ENCODE data around the gene TSPEAR.
"Not testable (repeated sequence)": the region's sequence is repeated elsewhere in the genome, so short reads cannot be mapped to it uniquely, and the experiment has no call there.

The TSPEAR gene

GRCh38 chr21:44558695-44559094 is 152.7 kb downstream of the TSPEAR start, which contains the start of gene KRTAP10-3:
KRTAP10-3 (minus strand) TSS chr21:44558795; CDS start chr21:44558715, 80 bp downstream.
- DNase-seq, result no peak

DNA sequence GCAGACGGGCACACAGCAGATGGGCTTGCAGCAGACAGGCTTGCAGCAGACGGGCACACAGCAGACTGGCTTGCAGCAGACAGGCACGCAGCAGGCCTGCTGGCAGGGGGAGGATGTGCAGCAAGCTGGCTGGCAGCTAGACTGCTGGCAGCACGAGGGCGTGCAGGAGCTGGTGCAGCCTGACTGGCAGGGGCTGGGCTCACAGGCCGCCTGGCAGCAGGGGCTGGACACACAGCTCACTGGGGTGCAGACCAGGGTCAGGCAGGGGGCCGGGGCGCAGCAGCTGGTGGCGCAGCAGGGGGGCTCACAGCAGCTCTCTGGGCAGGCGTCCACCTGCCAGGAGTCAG is 153.1 kb downstream of the TSPEAR start:
- not testable (repeated sequence) for DNase-seq

- DNase-seq, result no peak
These were observed 153.7 kb downstream of the TSPEAR start for GRCh38 chr21:44557491-44558328.

DNA sequence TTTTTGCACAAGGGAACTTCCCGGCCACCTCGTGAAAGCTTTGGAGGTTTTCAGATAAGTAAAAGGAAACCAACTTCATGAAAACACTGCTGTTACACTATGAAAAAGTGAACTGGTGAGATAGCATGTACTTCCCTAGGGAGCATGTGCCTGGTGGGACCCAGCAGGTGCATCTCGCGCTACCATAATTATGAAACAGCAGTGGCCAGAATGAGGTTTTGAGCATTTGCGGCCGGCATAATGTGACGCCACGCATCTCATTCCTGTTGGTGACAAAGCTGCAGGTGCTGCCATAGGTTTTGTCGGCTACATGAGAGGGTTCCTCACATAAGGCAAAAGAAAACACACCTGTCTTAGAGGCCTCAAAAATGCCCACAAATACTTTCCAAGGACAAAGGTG is 154.5 kb downstream of the TSPEAR start:
- DNase-seq, result no peak

GRCh38 chr21:44555200-44555875 is 156.0 kb downstream of the TSPEAR start:
- DNase-seq, result no peak

DNA sequence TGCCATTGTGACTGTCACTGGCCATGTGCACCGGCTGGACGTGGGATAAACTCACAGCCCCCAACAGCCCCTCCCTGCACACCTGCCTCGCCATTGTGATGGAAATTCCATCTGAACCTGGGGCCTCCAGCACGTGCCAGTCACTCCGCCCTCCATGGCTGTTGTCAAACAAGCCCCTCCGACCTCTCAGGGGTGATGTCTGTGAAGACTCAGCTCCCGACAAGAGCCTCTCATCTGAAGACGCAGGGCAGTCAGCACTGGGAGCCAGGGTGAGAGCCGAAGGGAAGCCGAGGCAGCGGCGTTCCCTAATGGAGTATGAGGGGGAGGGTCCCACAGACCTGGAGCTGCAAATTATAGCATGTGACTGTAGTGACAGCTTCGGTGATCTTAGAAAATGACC is 158.7 kb downstream of the TSPEAR start:
- DNase-seq, result no peak

DNA sequence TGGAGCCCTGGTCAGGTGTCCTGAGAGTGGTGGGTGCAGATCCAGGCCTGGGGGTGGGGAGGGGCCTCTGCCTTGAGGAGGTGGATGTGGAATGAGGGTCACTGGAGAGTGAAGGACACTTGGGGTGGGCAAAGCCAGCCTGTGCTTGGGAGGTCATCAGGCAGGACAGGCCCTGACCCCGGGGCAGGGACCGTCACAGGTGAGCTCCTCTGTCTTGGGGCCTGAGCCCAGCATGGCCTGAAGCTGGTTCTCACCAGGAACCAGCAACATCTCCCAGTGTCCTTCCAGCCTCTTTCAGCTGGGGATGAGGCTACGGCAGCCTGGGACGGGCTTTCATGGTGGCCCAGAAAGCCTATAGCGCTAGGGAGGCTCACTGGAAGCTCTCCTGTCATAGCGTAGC is 159.2 kb downstream of the TSPEAR start:
- DNase-seq, result no peak

DNA sequence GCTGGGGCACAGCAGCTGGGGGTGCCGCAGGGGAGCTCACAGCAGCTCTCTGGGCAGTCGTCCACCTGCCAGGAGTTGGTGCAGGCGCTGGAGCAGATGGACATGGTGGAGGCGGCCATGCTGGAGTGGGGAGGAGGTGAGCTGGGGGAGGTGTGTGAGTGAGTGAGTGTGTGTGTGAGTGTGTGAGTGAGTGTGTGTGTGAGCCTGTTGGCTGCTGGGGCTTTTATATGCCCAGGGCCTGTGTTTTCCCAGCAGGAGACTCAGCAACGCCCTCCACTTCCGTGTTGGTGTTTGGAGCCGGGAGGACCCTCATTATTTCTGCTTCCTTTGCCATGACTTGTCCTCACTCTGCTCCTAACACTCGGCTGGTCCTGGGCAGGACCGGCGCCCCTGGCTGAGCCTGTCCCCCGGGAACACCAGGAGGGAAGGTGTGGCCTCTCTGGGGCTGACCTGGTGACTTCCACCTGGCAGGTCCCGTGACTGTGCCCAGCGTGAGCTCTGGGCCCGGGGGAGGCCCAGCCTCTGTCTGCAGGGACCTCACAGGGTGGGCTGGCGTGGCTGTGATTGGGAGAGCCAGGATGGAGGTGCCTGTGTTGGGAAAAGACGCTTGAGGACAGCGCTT is 159.9 kb downstream of the TSPEAR start, which contains the start of gene KRTAP10-2:
TSS of gene KRTAP10-2 (minus strand) at position 166 of the 622 bp plus-strand sequence. CDS start at position 119, 47 bp downstream.
- no peak for DNase-seq

GRCh38 chr21:44550807-44551206 is 160.6 kb downstream of the TSPEAR start:
- DNase-seq, result no peak

DNA sequence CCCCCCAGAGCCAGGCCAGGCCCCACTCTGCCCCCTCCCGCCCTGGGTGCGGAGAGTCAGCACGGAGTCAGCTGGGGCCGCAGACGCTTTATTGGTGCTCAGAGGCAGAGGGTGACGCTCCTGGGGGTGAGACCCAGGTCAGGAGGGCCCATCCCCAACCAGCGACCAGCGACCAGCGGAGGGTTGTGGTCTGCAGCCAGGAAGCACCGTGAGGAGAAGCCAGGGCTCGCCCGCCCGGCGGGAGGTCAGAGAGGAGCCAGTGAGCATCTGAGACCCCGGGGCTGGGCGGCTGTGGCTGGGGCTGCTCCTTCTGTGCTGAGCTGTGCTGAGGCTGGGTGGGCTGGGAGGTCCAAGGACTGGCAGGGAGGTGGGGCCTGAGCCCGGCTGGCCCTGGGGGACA is 161.1 kb downstream of the TSPEAR start:
- DNase-seq, result not testable (repeated sequence)

DNA sequence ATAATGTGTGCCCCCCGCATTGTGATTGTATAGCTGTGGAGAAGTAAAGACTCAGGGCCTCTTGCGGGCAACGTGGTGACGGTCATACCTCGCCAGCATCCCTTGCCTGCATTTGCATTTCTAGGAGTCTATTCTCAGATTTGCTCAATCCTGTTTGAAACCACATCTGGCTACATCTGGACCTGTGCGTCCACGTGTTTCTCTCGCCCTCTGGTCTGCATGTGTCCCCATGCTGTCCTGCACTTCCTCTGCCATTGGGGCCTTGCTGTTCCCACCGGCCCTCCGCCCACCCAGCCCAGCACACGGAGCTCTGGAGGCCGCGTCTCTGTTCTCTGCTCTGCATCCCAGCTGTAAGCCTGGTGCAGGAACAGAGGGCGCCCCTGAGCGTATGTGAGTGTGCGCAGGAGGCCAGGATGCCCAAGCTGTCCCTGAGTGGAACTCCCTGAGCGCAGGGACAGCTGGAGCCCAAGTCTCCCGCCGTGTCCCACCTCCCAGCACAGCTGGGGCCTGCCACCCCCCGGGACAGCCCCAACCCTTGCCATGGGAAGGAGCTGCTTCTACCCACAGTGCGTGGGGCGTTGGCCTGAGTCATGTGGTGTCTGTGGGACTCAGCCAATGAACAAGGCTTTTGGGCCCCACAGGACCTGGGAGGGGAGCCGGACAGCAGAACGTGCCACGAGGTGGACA is 161.7 kb downstream of the TSPEAR start:
- no peak for DNase-seq

DNA sequence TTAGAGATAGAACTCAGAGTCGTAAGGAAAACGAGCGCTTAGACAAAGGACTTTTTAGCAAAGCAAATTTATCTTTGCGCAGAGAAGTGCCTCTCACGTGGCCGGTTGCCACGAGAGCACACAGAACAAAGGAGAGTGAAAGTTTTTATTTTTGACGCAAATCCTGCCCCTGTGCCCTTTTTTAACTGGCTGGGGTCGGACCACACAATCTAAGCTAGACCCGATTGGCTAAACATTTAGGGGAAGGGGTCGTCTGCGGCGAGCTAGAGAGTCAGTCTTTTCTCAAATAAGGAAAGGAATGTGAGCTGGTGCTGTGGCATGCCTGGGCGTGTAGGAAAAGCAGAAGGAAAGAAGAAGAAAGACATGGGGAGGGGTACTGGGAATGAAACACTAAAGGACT is 162.4 kb downstream of the TSPEAR start:
- no peak for DNase-seq

DNA sequence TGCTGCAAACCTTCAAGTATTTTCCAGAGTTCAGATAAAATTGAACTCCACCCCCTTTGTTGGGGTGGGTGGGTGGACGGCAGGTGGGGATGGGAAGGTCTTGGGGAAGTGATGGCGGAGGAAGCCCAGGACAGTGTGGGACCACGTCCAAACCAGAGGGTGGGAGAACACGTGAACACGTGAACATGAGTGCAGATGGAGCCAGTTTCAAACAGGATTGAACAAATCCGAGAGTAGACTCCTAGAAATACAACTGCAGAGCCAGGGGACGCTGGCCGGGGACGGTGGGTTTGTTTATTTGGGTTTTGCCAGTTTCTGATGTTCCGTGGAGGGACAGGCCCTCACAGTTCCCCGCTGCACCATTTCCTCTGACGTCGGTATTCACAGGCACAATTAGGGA is 163.0 kb downstream of the TSPEAR start:
- DNase-seq, result no peak

- DNase-seq, result no peak
These were observed 163.6 kb downstream of the TSPEAR start for GRCh38 chr21:44547656-44548331.

DNA sequence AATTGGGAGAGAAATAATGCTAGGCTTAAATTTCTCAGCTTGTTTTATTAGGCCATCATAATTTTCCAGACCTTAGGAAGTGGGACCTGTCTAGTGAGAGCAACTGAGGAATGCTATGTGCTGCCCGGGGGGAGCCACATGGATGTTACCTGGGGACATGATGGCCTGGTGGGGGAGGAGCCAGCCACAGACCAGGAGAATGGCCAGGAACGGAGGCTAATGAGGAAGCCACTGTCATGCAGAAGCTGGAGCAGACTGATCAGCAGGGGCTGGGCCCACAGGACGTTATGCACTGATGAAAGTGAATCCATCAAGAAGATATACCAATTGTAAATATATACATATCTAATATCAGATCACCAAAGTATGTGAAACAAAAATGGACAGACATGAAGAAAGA is 166.8 kb downstream of the TSPEAR start:
- DNase-seq, result no peak

GRCh38 chr21:44542716-44543115 is 168.7 kb downstream of the TSPEAR start:
- no peak for DNase-seq

DNA sequence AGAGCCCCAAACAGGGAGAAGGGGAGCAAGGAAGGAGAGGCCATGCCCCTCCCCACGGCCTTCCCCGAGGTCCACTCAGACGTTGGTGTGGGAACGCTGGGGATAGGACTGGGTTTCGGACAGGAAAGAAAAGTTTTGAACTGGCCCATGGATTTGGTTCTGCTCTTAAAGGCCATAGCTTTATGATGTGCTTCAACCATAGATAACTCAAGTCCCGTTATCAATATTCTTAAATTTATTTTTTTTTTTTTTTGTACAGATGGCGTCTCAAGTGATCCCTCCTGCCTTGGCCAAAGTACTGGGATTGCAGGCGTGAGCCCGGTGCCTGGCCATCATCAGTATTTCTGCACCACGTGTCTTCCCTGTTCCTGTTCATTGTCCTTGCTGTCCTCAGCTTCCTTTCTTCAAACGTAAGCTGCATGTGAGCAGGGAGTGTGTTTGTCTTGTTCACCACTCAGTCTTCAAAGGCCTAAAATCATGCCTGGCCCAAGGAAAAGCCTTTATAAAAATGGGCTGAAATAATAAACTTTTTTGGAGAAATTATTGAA is 170.6 kb downstream of the TSPEAR start:
- no peak for DNase-seq

GRCh38 chr21:44539991-44540666 is 171.2 kb downstream of the TSPEAR start, which contains the start of gene KRTAP10-1:
KRTAP10-1 (minus strand) TSS chr21:44540195; CDS start chr21:44540150, 45 bp downstream.
- no peak for DNase-seq

DNA sequence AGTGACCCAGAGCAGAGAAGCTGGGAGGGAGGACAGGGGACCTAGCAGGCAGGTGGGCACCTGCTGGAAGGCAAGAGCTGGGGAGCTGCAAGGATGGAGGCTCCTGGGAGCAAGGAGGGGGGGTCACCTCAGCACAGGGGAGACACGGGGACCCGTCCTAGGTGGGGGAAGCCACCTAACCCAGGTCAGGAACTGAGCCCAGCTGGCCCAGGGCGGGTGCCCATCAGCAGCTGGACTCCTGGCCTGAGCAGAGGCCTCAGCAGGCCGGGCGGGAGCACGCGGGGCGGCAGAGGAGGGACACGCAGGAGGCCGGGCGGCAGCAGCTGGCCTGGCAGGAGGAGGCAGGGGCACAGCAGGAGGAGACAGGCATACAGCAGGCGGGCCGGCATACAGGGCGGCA is 172.3 kb downstream of the TSPEAR start:
- no peak for DNase-seq

DNA sequence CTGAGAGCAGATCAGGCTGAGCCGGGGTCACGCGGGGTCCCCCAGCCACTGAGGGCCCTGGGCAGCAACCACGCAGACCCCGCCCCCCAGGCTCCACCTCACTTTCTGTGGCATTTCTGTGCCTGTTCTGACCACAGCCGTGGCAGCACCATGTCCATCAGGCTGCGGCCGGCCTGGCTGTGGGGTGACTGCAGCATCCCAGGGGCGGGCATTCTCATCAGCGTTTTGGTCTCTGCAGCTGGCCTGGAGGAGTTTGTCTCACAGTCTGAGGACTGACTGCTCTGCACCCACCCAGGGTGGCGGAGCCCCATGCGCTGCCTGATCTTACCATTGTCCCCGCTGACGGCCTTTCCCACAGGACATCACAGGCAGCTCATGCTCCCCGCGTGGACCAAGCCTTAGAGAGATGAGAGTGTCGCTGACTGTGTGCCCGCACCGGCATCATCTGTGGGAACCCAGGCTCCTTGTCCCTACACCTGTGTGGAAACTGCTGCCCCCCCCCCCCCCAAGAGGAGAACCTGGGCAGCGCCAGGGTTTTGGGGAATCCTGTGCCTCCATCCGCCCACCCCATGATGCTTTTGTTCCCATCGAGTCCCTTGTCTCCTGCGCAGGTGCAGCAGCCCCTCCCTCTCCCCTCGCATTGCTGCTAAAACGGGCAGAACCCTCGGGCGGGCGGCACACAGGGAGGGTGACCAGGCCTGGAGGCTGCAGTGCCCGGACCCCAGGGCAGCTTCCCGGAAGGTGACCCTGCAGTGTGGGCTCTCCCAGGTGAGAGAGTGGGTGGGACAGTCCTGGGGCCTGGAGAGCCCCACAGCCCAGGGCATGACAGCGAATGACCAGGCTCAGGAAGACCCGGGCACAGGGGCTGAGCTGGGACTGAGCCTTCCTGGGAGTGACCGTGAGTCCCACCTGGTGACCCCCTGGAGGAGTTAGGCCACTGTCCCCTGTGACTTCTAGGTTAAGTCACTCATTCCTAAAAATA is 173.2 kb downstream of the TSPEAR start:
- DNase-seq, result no peak
